ENCODE measurements around the gene MOCOS.

Gene MOCOS, protein sequence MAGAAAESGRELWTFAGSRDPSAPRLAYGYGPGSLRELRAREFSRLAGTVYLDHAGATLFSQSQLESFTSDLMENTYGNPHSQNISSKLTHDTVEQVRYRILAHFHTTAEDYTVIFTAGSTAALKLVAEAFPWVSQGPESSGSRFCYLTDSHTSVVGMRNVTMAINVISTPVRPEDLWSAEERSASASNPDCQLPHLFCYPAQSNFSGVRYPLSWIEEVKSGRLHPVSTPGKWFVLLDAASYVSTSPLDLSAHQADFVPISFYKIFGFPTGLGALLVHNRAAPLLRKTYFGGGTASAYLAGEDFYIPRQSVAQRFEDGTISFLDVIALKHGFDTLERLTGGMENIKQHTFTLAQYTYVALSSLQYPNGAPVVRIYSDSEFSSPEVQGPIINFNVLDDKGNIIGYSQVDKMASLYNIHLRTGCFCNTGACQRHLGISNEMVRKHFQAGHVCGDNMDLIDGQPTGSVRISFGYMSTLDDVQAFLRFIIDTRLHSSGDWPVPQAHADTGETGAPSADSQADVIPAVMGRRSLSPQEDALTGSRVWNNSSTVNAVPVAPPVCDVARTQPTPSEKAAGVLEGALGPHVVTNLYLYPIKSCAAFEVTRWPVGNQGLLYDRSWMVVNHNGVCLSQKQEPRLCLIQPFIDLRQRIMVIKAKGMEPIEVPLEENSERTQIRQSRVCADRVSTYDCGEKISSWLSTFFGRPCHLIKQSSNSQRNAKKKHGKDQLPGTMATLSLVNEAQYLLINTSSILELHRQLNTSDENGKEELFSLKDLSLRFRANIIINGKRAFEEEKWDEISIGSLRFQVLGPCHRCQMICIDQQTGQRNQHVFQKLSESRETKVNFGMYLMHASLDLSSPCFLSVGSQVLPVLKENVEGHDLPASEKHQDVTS

DNA sequence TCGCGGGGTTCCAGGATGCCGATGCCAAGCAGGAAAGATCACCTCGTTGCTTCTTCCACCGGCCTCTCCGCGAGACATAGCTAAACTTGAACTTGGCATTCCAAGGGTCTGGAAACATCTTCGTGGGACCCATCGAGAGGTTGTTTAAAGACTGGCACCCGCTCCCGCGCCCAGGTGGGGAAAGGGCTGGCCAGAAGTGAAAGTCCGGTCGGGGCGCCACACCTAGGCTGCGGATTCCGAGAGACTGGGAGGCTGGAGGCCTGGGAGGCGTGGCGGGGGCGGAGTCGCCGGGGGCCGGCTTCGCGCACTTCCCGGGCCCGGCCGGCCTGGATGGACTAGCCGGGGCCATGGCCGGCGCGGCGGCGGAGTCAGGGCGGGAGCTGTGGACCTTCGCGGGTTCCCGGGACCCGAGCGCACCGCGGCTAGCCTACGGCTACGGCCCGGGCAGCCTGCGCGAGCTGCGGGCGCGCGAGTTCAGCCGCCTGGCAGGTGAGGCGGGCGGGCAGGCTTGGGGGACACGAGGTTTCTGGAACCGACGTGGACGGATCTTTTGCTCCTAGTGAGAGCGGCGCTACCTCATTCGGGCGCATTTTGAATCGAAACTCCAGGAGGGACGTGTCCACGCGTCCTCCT, at the start of gene MOCOS:
Gene MOCOS (plus strand): TSS at position 305 of the 633 bp plus-strand sequence. CDS start 43 bp downstream, at position 348.
- H3K79me2 ChIP-seq (ENCODE audit: control insufficient read depth, insufficient read depth, low read length, unreplicated experiment): peaks cover 5% of the 10 kb centered on the region
- H3K4me3 ChIP-seq (ENCODE audit: low read depth, low read length): peak within 1 kb of the TSS; percentile 99
- H2AFZ ChIP-seq (ENCODE audit: low read length, unreplicated experiment): peak within 1 kb of the TSS; percentile 100
- peaks cover 8% of the 10 kb centered on the region for H3K4me1 ChIP-seq (ENCODE audit: control insufficient read depth, insufficient read depth, low read length, unreplicated experiment)
- H3K27ac ChIP-seq (ENCODE audit: low read depth, low read length): peak within 1 kb of the TSS; percentile 36; the same call in 1 of the 2 replicates
- H3K27me3 ChIP-seq (ENCODE audit: insufficient read depth, low read length): no peaks in the 10 kb centered on the region
- H3K36me3 ChIP-seq (ENCODE audit: insufficient read depth, low read length): no peaks in the 10 kb centered on the region

DNA sequence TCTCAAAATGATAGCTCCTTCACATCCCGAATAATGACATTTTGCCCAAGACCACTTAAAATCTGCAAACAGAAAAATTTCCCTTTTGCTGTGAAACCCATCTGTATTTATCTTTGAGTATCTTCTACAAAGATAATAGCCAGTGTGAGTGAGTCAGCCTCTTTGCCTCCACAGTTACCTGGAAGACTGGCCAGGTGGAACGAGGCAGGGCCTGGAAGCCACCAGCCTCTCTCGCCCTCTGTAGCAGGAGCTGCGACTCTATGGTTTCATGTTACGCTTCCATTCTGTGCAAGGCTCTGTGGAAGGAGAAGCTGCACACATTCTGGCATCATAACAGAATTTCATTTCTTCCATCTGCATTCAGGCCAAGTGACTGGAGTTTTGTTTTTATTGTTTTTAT, 48.1 kb upstream of the MOCOS start:
- peaks cover 12% of the 10 kb centered on the region for H3K36me3 ChIP-seq (ENCODE audit: insufficient read depth, low read length)
- no peaks in the 10 kb centered on the region for H3K27me3 ChIP-seq (ENCODE audit: insufficient read depth, low read length)
- H3K27ac ChIP-seq (ENCODE audit: low read depth, low read length): no peak overlapping the region
- no peaks in the 10 kb centered on the region for H3K4me1 ChIP-seq (ENCODE audit: control insufficient read depth, insufficient read depth, low read length, unreplicated experiment)
- H2AFZ ChIP-seq (ENCODE audit: low read length, unreplicated experiment): no peak overlapping the region
- no peak overlapping the region for H3K4me3 ChIP-seq (ENCODE audit: low read depth, low read length)
- H3K79me2 ChIP-seq (ENCODE audit: control insufficient read depth, insufficient read depth, low read length, unreplicated experiment): peaks cover 12% of the 10 kb centered on the region

DNA sequence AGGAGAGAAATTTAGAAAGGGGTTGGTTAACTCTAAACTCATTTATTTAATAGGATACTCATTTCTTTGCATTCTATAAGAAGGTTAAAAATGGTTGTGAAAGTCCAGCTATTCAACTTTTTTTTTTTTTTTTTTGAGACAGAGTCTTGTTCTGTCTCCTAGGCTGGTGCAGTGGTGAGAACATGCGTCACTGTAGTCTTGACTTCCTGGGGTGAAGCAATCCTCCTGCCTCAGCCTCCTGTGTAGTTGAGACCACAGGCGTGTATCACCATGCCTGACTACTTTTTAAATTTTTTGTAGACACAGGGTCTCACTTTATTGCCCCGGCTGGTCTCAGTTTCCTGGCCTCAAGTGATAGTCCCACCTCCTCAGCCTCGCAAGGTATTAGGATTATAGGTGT, 45.7 kb upstream of the MOCOS start:
- Histone ChIP-seq H3K4me1 (ENCODE audit: control insufficient read depth, insufficient read depth, low read length, unreplicated experiment) (no peaks in the 10 kb centered on the region), H3K27ac (ENCODE audit: low read depth, low read length) (no peak overlapping the region), H3K79me2 (ENCODE audit: control insufficient read depth, insufficient read depth, low read length, unreplicated experiment) (no peaks in the 10 kb centered on the region), H3K4me3 (ENCODE audit: low read depth, low read length) (no peak overlapping the region), H2AFZ (ENCODE audit: low read length, unreplicated experiment) (no peak overlapping the region), H3K36me3 (ENCODE audit: insufficient read depth, low read length) (peaks cover 28% of the 10 kb centered on the region), H3K27me3 (ENCODE audit: insufficient read depth, low read length) (no peaks in the 10 kb centered on the region)

DNA sequence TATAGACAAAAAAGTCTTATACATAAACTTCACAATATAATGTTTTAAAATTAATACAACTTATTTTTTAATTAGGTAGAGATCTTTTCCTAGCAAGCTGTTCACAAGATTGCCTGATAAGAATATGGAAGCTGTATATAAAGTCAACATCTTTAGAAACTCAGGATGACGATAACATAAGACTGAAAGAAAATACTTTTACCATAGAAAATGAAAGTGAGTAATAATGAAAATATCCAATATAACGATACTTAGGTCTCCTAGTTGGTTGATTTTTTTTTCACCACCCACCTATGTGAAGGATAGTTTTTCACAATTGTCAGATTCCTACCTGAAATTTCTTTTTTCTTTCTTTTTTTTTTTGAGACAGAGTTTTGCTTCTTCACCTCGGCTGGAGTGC, 44.5 kb upstream of the MOCOS start:
- Histone ChIP-seq H3K27me3 (ENCODE audit: insufficient read depth, low read length) (no peaks in the 10 kb centered on the region), H3K4me3 (ENCODE audit: low read depth, low read length) (no peak overlapping the region), H3K36me3 (ENCODE audit: insufficient read depth, low read length) (peaks cover 24% of the 10 kb centered on the region), H2AFZ (ENCODE audit: low read length, unreplicated experiment) (no peak overlapping the region), H3K4me1 (ENCODE audit: control insufficient read depth, insufficient read depth, low read length, unreplicated experiment) (no peaks in the 10 kb centered on the region), H3K27ac (ENCODE audit: low read depth, low read length) (no peak overlapping the region), H3K79me2 (ENCODE audit: control insufficient read depth, insufficient read depth, low read length, unreplicated experiment) (no peaks in the 10 kb centered on the region)

DNA sequence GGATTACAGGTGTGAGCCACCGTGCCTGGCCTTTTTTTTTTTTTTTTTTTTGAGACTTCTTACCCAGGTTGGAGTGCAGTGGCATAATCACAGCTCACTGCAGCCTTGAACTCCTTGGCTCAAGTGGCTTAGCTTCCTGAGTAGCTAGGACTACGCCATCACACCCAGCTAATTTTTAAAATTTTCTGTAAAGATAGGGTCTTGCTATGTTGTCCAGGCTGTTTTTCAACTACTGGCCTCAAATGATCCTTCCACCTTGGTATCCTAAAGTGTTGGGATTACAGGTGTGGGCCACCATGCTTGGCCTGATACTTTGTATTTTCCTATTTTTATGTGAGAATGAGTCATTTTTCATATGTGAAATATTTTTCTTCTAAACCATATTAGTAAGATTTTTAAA, 43.9 kb upstream of the MOCOS start:
- Histone ChIP-seq H3K36me3 (ENCODE audit: insufficient read depth, low read length) (peaks cover 24% of the 10 kb centered on the region), H3K79me2 (ENCODE audit: control insufficient read depth, insufficient read depth, low read length, unreplicated experiment) (no peaks in the 10 kb centered on the region), H2AFZ (ENCODE audit: low read length, unreplicated experiment) (no peak overlapping the region), H3K4me3 (ENCODE audit: low read depth, low read length) (no peak overlapping the region), H3K27ac (ENCODE audit: low read depth, low read length) (no peak overlapping the region), H3K4me1 (ENCODE audit: control insufficient read depth, insufficient read depth, low read length, unreplicated experiment) (no peaks in the 10 kb centered on the region), H3K27me3 (ENCODE audit: insufficient read depth, low read length) (no peaks in the 10 kb centered on the region)

DNA sequence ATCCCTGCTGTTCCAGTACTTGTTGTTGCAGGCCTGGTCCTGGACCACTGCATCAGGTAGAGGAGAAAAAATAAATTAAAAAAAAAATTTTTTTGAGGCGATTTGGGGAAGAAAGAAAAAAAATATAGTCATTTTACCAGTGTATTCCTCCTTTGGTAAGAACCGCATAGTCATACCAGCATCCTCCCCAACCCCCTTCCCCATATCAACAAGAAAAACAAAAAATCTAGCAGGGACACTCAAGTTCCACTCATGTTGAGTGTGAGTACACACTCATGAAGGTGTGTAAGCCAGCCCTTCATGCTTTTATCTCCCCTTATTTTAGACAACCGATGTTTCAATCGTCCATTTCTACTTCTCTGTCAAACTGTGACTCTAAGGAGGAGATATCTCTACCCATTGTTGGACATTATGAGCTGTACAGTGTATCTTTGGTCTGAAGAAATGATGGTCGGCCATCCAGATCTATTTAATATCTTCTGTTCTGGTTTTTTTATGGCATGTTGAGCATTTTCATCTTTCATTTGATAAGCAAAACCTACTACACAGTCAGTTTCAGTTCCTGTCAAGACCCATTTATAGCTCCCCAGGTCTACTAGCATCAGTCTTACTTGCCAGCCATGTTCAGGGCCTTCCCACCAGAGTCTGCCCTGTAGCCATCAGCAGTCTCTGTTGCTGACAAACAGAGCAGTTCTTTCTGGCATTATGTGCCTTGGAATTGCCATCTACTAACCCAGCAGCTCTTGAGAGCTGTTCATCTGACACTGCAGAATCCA, 37.6 kb upstream of the MOCOS start:
- no peaks in the 10 kb centered on the region for H3K27me3 ChIP-seq (ENCODE audit: insufficient read depth, low read length)
- H3K27ac ChIP-seq (ENCODE audit: low read depth, low read length): no peak overlapping the region
- H3K4me1 ChIP-seq (ENCODE audit: control insufficient read depth, insufficient read depth, low read length, unreplicated experiment): no peaks in the 10 kb centered on the region
- peaks cover 20% of the 10 kb centered on the region for H3K36me3 ChIP-seq (ENCODE audit: insufficient read depth, low read length)
- H3K4me3 ChIP-seq (ENCODE audit: low read depth, low read length): no peak overlapping the region
- no peaks in the 10 kb centered on the region for H3K79me2 ChIP-seq (ENCODE audit: control insufficient read depth, insufficient read depth, low read length, unreplicated experiment)
- no peak overlapping the region for H2AFZ ChIP-seq (ENCODE audit: low read length, unreplicated experiment)

DNA sequence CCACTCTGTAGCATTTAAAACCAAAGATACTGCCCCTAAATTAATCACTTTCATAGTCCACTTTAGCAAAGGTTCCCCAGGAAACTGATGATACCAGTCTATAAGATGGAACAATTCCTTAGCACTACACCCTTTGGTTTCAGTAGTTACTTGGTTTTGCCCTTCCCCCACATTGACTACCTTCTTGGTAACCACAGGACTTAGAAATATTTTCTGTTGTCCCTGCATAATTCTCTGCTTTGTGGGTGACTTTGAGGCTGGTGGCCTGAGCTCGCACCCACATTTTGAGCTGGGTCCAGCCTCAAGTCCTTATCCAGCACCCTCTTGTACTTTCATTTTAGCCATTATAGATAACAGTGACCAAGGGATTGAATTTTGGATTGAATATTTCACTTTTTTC, 34.5 kb upstream of the MOCOS start:
- Histone ChIP-seq H3K4me1 (ENCODE audit: control insufficient read depth, insufficient read depth, low read length, unreplicated experiment) (peaks cover 8% of the 10 kb centered on the region), H3K36me3 (ENCODE audit: insufficient read depth, low read length) (peaks cover 26% of the 10 kb centered on the region)

DNA sequence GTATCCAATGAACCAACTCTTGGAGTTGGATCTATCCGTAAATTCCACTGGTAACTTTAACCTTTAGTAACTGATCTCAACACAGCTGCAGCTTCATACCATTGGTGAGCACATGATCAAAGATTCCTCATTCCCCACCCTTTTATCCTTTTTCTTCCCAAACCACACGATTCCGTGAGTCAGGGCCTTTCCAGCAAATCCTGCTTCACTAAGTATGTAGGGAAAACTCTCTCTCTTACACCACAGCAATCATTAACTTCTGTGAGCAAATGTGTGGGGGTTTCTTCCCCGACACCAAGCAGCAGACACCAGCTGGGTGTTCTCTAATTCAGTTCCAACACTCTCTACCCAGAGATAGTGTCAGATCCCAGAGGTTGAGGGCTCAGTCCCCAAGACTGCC, 34.1 kb upstream of the MOCOS start:
- H2AFZ ChIP-seq (ENCODE audit: low read length, unreplicated experiment): no peak overlapping the region
- peaks cover 12% of the 10 kb centered on the region for H3K4me1 ChIP-seq (ENCODE audit: control insufficient read depth, insufficient read depth, low read length, unreplicated experiment)
- peak overlapping the region; percentile 15; the same call in 1 of the 2 replicates for H3K27ac ChIP-seq (ENCODE audit: low read depth, low read length)
- no peak overlapping the region for H3K4me3 ChIP-seq (ENCODE audit: low read depth, low read length)
- no peaks in the 10 kb centered on the region for H3K27me3 ChIP-seq (ENCODE audit: insufficient read depth, low read length)
- H3K79me2 ChIP-seq (ENCODE audit: control insufficient read depth, insufficient read depth, low read length, unreplicated experiment): no peaks in the 10 kb centered on the region
- H3K36me3 ChIP-seq (ENCODE audit: insufficient read depth, low read length): peaks cover 26% of the 10 kb centered on the region

More for the DNA sequence above, 34.5 kb upstream of the MOCOS start:
- no peak overlapping the region for H2AFZ ChIP-seq (ENCODE audit: low read length, unreplicated experiment)
- no peaks in the 10 kb centered on the region for H3K27me3 ChIP-seq (ENCODE audit: insufficient read depth, low read length)
- no peak overlapping the region for H3K4me3 ChIP-seq (ENCODE audit: low read depth, low read length)
- no peak overlapping the region for H3K27ac ChIP-seq (ENCODE audit: low read depth, low read length)
- H3K79me2 ChIP-seq (ENCODE audit: control insufficient read depth, insufficient read depth, low read length, unreplicated experiment): no peaks in the 10 kb centered on the region

DNA sequence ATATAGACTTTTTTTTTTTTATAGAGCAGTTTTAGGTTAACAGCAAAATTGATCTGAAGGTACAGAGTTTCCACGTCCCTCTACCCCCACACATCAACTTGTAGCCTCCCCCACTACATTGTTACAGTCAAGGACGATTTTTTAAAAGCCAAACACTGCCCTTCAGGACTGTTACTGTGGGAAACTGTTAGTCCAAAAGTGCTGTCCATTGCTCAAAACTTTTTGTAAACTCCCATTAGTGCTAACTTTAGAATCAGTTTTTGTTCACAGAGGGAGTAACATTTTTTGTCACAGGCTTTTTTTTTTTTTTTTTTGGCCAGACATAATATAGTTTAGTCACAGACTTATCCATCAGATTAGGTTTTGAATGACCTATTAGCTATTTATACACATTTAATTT, 33.5 kb upstream of the MOCOS start:
- no peaks in the 10 kb centered on the region for H3K79me2 ChIP-seq (ENCODE audit: control insufficient read depth, insufficient read depth, low read length, unreplicated experiment)
- H3K27ac ChIP-seq (ENCODE audit: low read depth, low read length): no peak overlapping the region; the same call in 1 of the 2 replicates
- no peaks in the 10 kb centered on the region for H3K27me3 ChIP-seq (ENCODE audit: insufficient read depth, low read length)
- H3K4me3 ChIP-seq (ENCODE audit: low read depth, low read length): no peak overlapping the region
- peaks cover 26% of the 10 kb centered on the region for H3K36me3 ChIP-seq (ENCODE audit: insufficient read depth, low read length)
- H2AFZ ChIP-seq (ENCODE audit: low read length, unreplicated experiment): no peak overlapping the region
- H3K4me1 ChIP-seq (ENCODE audit: control insufficient read depth, insufficient read depth, low read length, unreplicated experiment): peaks cover 16% of the 10 kb centered on the region

All from ACC112 (cell line).